MCF 10A (cell line): Measurements from ENCODE around the gene MARCHF2. TPM values are rescaled to one million over a fixed set of nuclear protein-coding genes. Genes with fewer than 3 reads are reported as not detected.

Experiments used
- BruUV-seq: library from RNA; stranded (reverse); fragments of 400-500 nt; replicated peaks from 2 replicates; lab custom pipeline; 2021; lab: Mats Ljungman, UMichigan
- CTCF ChIA-PET: fragments of 300-600 bp; sonication (Branson Sonifier 250); formaldehyde crosslinking; extraction: SDS; loops from one replicate; lab custom pipeline; 2021; ENCODE audit warnings: antibody characterized with exemption, inconsistent platforms; lab: Yijun Ruan, JAX
- POLR2A ChIA-PET: fragments of 300-600, 350-650 bp; sonication (Branson Sonifier 250); formaldehyde crosslinking; extraction: SDS; loops from one replicate; lab custom pipeline; 2020; ENCODE audit warnings: antibody characterized with exemption, inconsistent platforms; lab: Yijun Ruan, JAX
- DNase-seq: peaks from one replicate; pipeline ENCODE4 v3.0.0-alpha.2; 2018; ENCODE audit not compliant: unreplicated experiment
- H3K27ac Mint-ChIP-seq: one replicate; pipeline ENCODE4 v1.8.0; 2022; ENCODE audit warnings: mild to moderate bottlenecking, low read depth, mixed read lengths; ENCODE audit not compliant: unreplicated experiment
- H3K27me3 Mint-ChIP-seq: one replicate; pipeline ENCODE4 v1.8.0; 2022; ENCODE audit warnings: mixed read lengths; ENCODE audit not compliant: insufficient read depth, unreplicated experiment
- H3K36me3 Mint-ChIP-seq: one replicate; pipeline ENCODE4 v1.8.0; 2022; ENCODE audit warnings: mild to moderate bottlenecking, moderate library complexity, mixed read lengths; ENCODE audit not compliant: insufficient read depth, unreplicated experiment
- H3K4me1 Mint-ChIP-seq: one replicate; pipeline ENCODE4 v1.8.0; 2022; ENCODE audit warnings: mixed read lengths; ENCODE audit not compliant: insufficient read depth, unreplicated experiment
- H3K4me3 Mint-ChIP-seq: one replicate; pipeline ENCODE4 v1.8.0; 2022; ENCODE audit warnings: mild to moderate bottlenecking, moderate library complexity, mixed read lengths; ENCODE audit not compliant: unreplicated experiment
- H3K9me3 Mint-ChIP-seq: one replicate; pipeline ENCODE4 v1.8.0; 2022; ENCODE audit warnings: mixed read lengths; ENCODE audit not compliant: unreplicated experiment
- intact Hi-C: fragments of 100-400 bp; cut with micrococcal nuclease; formaldehyde crosslinking; loops from 2 replicates; pipeline ENCODE4 v1.14.1; 2022
- total RNA-seq: library from RNA; stranded (reverse); gene quantifications from 2 replicates; pipeline ENCODE4 v1.2.3, GENCODE V29; 2022
- TF ChIP-seq, protein P1 (sequence below): fragments of 200-600 bp; IDR thresholded peaks from one replicate; pipeline ENCODE4 v1.8.0; 2022; ENCODE audit warnings: antibody characterized with exemption, mild to moderate bottlenecking; ENCODE audit not compliant: unreplicated experiment

Gene MARCHF2
- total RNA-seq, 1 experiment from 2014 or later: 8.3 TPM

DNA sequence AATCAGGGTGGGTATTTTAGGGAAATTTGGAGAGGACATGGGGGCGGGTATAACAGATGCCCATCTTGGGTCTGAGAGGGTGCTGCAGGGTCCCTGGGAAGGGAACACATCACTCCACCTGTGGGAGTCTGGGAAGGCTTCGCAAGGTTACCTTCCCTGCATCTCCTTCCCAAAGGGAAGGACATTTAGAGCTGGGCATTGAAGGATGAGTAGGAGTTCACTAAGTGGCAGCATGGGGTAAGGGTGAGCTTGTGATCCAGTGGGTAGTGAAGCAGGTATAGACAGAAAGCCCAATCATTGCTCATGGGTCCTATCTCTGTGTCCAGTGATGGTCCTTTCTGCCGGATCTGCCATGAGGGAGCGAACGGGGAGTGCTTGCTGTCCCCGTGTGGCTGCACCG lies 13.2 kb downstream of the MARCHF2 start:
- intact Hi-C loops: no loop called here
- TF ChIP-seq, protein P1, sequence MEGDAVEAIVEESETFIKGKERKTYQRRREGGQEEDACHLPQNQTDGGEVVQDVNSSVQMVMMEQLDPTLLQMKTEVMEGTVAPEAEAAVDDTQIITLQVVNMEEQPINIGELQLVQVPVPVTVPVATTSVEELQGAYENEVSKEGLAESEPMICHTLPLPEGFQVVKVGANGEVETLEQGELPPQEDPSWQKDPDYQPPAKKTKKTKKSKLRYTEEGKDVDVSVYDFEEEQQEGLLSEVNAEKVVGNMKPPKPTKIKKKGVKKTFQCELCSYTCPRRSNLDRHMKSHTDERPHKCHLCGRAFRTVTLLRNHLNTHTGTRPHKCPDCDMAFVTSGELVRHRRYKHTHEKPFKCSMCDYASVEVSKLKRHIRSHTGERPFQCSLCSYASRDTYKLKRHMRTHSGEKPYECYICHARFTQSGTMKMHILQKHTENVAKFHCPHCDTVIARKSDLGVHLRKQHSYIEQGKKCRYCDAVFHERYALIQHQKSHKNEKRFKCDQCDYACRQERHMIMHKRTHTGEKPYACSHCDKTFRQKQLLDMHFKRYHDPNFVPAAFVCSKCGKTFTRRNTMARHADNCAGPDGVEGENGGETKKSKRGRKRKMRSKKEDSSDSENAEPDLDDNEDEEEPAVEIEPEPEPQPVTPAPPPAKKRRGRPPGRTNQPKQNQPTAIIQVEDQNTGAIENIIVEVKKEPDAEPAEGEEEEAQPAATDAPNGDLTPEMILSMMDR: no peak
- CTCF ChIA-PET: interaction anchor here (0.6 to 1.9 kb wide), 3 partner anchors 9 to 72 kb away, joined by 3 to 13 read pairs (median 3); partner anchors contain the start of gene MARCHF2
- no peak for DNase-seq
- H3K4me1 Mint-ChIP-seq: no peaks in the 10 kb centered on the region
- H3K36me3 Mint-ChIP-seq: no peaks in the 10 kb centered on the region
- no TSS peak for BruUV-seq
- no peak overlapping the region for H3K27ac Mint-ChIP-seq
- H3K9me3 Mint-ChIP-seq: no peaks in the 10 kb centered on the region
- POLR2A ChIA-PET: interaction anchor here (0.6 kb wide), 1 partner anchor 18 kb away, joined by 3 read pairs; no protein-coding TSS in a partner anchor
- H3K27me3 Mint-ChIP-seq: no peaks in the 10 kb centered on the region
- no peak overlapping the region for H3K4me3 Mint-ChIP-seq

DNA sequence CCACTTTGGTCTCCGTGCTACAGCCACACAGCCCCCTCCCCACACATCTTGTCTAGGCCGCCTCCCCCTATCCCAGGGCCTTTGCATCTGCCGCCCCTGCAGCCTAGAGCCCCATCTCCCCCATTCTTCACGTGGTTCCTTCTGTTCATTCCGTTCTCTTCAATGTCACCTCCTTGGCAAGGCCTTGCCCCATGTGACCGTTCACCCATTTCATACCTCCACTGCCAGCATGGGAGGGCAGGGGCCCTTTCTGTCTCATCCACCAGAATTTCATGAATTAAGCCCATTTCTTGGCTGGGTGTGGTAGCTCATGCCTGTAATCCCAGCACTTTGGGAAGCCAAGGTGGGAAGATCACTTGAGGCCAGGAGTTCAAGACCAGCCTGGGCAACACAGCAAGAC lies 15.9 kb downstream of the MARCHF2 start:
- Mint-ChIP-seq H3K9me3 (no peaks in the 10 kb centered on the region), H3K4me3 (no peak overlapping the region), H3K27ac (no peak overlapping the region), H3K4me1 (no peaks in the 10 kb centered on the region), H3K27me3 (no peaks in the 10 kb centered on the region), H3K36me3 (no peaks in the 10 kb centered on the region)
- intact Hi-C loops: no loop called here
- ChIA-PET CTCF (interaction anchor here (0.7 to 0.8 kb wide), 2 partner anchors 77 to 85 kb away, joined by 3 to 4 read pairs; no protein-coding TSS in a partner anchor), POLR2A (interaction anchor here (2.7 kb wide), 1 partner anchor 15 kb away, joined by 10 read pairs; the partner anchor contains the start of gene HNRNPM)
- BruUV-seq: no TSS peak
- TF ChIP-seq, protein P1: no peak
- DNase-seq: no peak

DNA sequence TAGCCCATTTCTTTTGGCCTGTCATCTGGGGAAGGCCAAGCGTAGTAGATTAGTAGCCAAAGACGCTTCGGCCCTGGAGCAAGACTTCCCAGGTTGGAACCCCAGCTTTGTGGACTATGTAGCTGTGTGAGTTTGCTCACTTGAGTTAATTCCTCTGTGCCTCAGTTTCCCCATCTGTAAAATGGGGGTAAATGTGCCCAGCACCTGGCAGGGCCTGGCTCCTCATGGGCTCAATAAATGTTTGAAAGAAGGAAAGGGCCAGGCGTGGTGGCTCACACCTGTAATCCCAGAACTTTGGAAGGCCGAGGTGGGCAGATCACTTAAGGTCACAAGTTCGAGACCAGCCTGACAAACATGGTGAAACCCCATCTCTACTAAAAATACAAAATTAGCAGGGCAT lies 16.7 kb downstream of the MARCHF2 start:
- H3K4me1 Mint-ChIP-seq: no peaks in the 10 kb centered on the region
- no TSS peak for BruUV-seq
- ChIA-PET CTCF (interaction anchor here (0.6 to 1.0 kb wide), 4 partner anchors 12 to 76 kb away, joined by 3 to 4 read pairs (median 4); no protein-coding TSS in a partner anchor), POLR2A (interaction anchor here (0.5 to 2.7 kb wide), 2 partner anchors 14 to 24 kb away, joined by 3 to 10 read pairs; partner anchors contain the start of gene HNRNPM)
- no peak overlapping the region for H3K27ac Mint-ChIP-seq
- H3K4me3 Mint-ChIP-seq: no peak overlapping the region
- no peaks in the 10 kb centered on the region for H3K36me3 Mint-ChIP-seq
- DNase-seq: no peak
- no peaks in the 10 kb centered on the region for H3K27me3 Mint-ChIP-seq
- no peaks in the 10 kb centered on the region for H3K9me3 Mint-ChIP-seq
- intact Hi-C loops: no loop called here
- TF ChIP-seq, protein P1: no peak

DNA sequence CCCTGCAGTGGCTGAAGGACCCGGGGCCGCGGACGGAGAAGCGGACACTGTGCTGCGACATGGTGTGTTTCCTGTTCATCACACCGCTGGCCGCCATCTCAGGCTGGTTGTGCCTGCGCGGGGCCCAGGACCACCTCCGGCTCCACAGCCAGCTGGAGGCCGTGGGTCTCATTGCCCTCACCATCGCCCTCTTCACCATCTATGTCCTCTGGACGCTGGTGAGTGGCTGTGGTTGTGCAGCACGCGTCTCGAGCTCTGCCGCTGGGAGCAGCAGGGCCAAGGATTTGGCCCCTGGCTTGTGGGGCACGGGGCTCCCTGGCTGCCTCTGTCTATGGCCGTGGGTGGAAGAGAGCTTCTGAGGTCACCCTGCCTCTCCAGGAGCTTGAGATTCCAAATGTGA lies 17.5 kb downstream of the MARCHF2 start:
- Mint-ChIP-seq H3K27me3 (no peaks in the 10 kb centered on the region), H3K9me3 (no peaks in the 10 kb centered on the region), H3K36me3 (no peaks in the 10 kb centered on the region), H3K27ac (no peak overlapping the region), H3K4me3 (no peak overlapping the region), H3K4me1 (no peaks in the 10 kb centered on the region)
- ChIA-PET POLR2A (interaction anchor here (2.7 kb wide), 1 partner anchor 14 kb away, joined by 10 read pairs; the partner anchor contains the start of gene HNRNPM), CTCF (no interaction called here)
- TF ChIP-seq, protein P1: no peak
- no TSS peak for BruUV-seq
- no peak for DNase-seq
- intact Hi-C loops: no loop called here
